ENCODE results near the gene CCNJL. TPM values are rescaled to one million over a fixed set of nuclear protein-coding genes. Genes with fewer than 3 reads are reported as not detected.
A peak's percentile ranks its signal among the peaks of the same experiment; 100 is the strongest.

CCNJL gene
- total RNA-seq, 1 donor from 2014 or later = 123 TPM

- no peak for TF ChIP-seq CTCF (IDR thresholded peaks at IDR 0.05; ENCODE audit: partially characterized antibody, unreplicated experiment)
- peak overlapping the region; percentile 5 for H3K27ac Mint-ChIP-seq (ENCODE audit: unreplicated experiment)
- DNase-seq = no peak
- H3K9me3 Mint-ChIP-seq (ENCODE audit: unreplicated experiment) = peaks cover 17% of the 10 kb centered on the region
- H3K36me3 Mint-ChIP-seq (ENCODE audit: unreplicated experiment) = no peaks in the 10 kb centered on the region
- H3K4me3 Mint-ChIP-seq (ENCODE audit: unreplicated experiment) = peak overlapping the region; percentile 17
- peaks cover 19% of the 10 kb centered on the region for H3K4me1 Mint-ChIP-seq (ENCODE audit: low read depth, unreplicated experiment)
- peaks cover 18% of the 10 kb centered on the region for H3K27me3 Mint-ChIP-seq (ENCODE audit: unreplicated experiment)
Observed at GRCh38 chr5:160237571-160238093, 74.7 kb downstream of the CCNJL start.

GRCh38 chr5:160235731-160236130, 76.6 kb downstream of the CCNJL start:
- Mint-ChIP-seq H3K36me3 (ENCODE audit: unreplicated experiment) (no peaks in the 10 kb centered on the region), H3K4me3 (ENCODE audit: unreplicated experiment) (no peak overlapping the region), H3K9me3 (ENCODE audit: unreplicated experiment) (peaks cover 16% of the 10 kb centered on the region), H3K27me3 (ENCODE audit: unreplicated experiment) (peaks cover 18% of the 10 kb centered on the region), H3K4me1 (ENCODE audit: low read depth, unreplicated experiment) (peaks cover 19% of the 10 kb centered on the region), H3K27ac (ENCODE audit: unreplicated experiment) (no peak overlapping the region)
- DNase-seq = no peak
- TF ChIP-seq CTCF (IDR thresholded peaks at IDR 0.05; ENCODE audit: partially characterized antibody, unreplicated experiment) = no peak

DNA sequence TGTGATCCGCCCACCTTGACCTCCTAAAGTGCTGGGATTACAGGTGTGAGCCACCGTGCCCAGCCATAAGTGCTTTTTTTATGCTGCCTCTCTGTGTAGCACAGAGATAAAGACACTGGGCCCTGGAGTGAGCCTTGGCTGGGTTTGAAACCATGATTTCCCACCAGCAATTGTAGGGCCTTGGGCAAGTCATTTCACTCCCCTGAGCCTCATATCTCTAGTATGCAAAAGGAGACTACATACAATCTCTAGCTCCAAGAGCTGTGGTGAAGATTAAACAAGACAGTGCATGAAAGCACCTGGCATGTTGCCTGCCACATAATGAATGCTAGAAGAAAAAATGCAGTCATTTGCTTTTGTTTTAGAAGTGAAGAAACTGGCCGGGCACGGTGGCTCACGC, 79.1 kb downstream of the CCNJL start:
- Mint-ChIP-seq H3K27ac (ENCODE audit: unreplicated experiment) (no peak overlapping the region), H3K9me3 (ENCODE audit: unreplicated experiment) (peaks cover 9% of the 10 kb centered on the region), H3K27me3 (ENCODE audit: unreplicated experiment) (peaks cover 10% of the 10 kb centered on the region), H3K36me3 (ENCODE audit: unreplicated experiment) (no peaks in the 10 kb centered on the region), H3K4me1 (ENCODE audit: low read depth, unreplicated experiment) (peaks cover 11% of the 10 kb centered on the region), H3K4me3 (ENCODE audit: unreplicated experiment) (no peak overlapping the region)
- DNase-seq = no peak
- TF ChIP-seq CTCF (IDR thresholded peaks at IDR 0.05; ENCODE audit: partially characterized antibody, unreplicated experiment) = no peak

- H3K27ac Mint-ChIP-seq (ENCODE audit: unreplicated experiment) = no peak overlapping the region
- H3K27me3 Mint-ChIP-seq (ENCODE audit: unreplicated experiment) = peaks cover 4% of the 10 kb centered on the region
- no peak for TF ChIP-seq CTCF (IDR thresholded peaks at IDR 0.05; ENCODE audit: partially characterized antibody, unreplicated experiment)
- no peaks in the 10 kb centered on the region for H3K4me1 Mint-ChIP-seq (ENCODE audit: low read depth, unreplicated experiment)
- H3K36me3 Mint-ChIP-seq (ENCODE audit: unreplicated experiment) = no peaks in the 10 kb centered on the region
- no peak overlapping the region for H3K4me3 Mint-ChIP-seq (ENCODE audit: unreplicated experiment)
- DNase-seq = no peak
- H3K9me3 Mint-ChIP-seq (ENCODE audit: unreplicated experiment) = peaks cover 7% of the 10 kb centered on the region
Observed at GRCh38 chr5:160231783-160232342, 80.5 kb downstream of the CCNJL start.

- Mint-ChIP-seq H3K36me3 (ENCODE audit: unreplicated experiment) (no peaks in the 10 kb centered on the region), H3K27ac (ENCODE audit: unreplicated experiment) (no peak overlapping the region)
Observed at GRCh38 chr5:160230686-160231527, 81.5 kb downstream of the CCNJL start.

More at GRCh38 chr5:160230686-160231527, 81.5 kb downstream of the CCNJL start:
- TF ChIP-seq CTCF (IDR thresholded peaks at IDR 0.05; ENCODE audit: partially characterized antibody, unreplicated experiment) = no peak
- Mint-ChIP-seq H3K4me1 (ENCODE audit: low read depth, unreplicated experiment) (no peaks in the 10 kb centered on the region), H3K9me3 (ENCODE audit: unreplicated experiment) (peaks cover 7% of the 10 kb centered on the region), H3K4me3 (ENCODE audit: unreplicated experiment) (no peak overlapping the region), H3K27me3 (ENCODE audit: unreplicated experiment) (peaks cover 4% of the 10 kb centered on the region)
- DNase-seq = no peak
